ENCODE data around the gene HBEGF.

DNA sequence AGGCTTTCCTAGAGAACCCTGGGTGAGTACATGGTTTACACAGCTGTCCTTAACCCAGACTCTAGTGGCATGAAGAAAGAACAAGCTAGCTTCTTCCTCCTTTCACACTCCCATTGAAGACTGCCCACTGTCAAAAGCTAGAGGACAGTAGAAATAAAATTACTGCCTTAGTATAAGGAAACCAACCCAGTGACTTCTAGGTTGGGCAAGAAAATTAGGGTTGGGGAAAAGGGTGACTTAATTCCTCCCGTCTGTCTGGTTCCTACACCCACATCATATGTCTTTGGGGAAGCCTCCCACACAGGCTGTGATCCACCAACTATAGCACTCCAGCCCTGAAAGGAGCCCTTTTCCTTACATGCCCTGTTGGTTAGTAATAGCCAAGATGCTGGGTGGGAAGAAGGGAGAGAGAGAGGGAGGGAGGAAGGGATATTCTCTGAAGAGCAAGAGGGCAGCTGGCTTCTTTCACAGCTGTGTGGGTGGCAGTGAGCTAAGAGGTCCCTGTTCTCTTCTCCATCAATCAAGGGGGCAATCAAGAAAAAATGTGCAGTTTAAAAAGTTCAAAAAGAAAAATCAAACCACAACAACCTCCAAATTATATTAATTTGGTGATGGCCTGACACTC is 21.7 kb downstream of the HBEGF start:
- TF ChIP-seq ESRRG (CRISPR knock-in tag; IDR thresholded peaks at IDR 0.05) (no peak), PATZ1 (CRISPR knock-in tag; IDR thresholded peaks at IDR 0.05; ENCODE audit: borderline replicate concordance) (no peak), ZNF565 (CRISPR knock-in tag; conservative IDR thresholded peaks at IDR 0.05; ENCODE audit: low read depth) (no peak), SNAI2 (CRISPR knock-in tag; IDR thresholded peaks at IDR 0.05) (no peak), ARNTL (CRISPR knock-in tag; IDR thresholded peaks at IDR 0.05; ENCODE audit: borderline replicate concordance, low read depth) (no peak), TOX (CRISPR knock-in tag; IDR thresholded peaks at IDR 0.05; ENCODE audit: borderline replicate concordance) (no peak), ZNF8 (CRISPR knock-in tag; IDR thresholded peaks at IDR 0.05) (no peak)
- TF ChIP-seq, protein P1, sequence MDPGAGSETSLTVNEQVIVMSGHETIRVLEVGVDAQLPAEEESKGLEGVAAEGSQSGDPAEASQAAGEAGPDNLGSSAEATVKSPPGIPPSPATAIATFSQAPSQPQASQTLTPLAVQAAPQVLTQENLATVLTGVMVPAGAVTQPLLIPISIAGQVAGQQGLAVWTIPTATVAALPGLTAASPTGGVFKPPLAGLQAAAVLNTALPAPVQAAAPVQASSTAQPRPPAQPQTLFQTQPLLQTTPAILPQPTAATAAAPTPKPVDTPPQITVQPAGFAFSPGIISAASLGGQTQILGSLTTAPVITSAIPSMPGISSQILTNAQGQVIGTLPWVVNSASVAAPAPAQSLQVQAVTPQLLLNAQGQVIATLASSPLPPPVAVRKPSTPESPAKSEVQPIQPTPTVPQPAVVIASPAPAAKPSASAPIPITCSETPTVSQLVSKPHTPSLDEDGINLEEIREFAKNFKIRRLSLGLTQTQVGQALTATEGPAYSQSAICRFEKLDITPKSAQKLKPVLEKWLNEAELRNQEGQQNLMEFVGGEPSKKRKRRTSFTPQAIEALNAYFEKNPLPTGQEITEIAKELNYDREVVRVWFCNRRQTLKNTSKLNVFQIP (CRISPR knock-in tag; IDR thresholded peaks at IDR 0.05; ENCODE audit: borderline replicate concordance, low read depth), result no peak
